ENCODE data around the gene CA11.

- TF ChIP-seq CTCF (IDR thresholded peaks at IDR 0.05; ENCODE audit: insufficient read depth, low read depth, low read length) (no peak), EZH2 (IDR thresholded peaks at IDR 0.05; ENCODE audit: insufficient read depth, low read length) (no peak)
Observed at GRCh38 chr19:48614436-48615230, 31.4 kb downstream of the CA11 start, which contains the start of gene FAM83E.
